Mucosa of descending colon (tissue), 3 donors: ENCODE data around the gene LIPA. TPM values are rescaled to one million over a fixed set of nuclear protein-coding genes. Genes with fewer than 3 reads are reported as not detected.
"Not testable (repeated sequence)": the region's sequence is repeated elsewhere in the genome, so short reads cannot be mapped to it uniquely, and the experiment has no call there.

Experiments used
- ATAC-seq: fragments of 200-7000 bp; cut with Tn5 transposase; one replicate; pipeline ENCODE4 v1.9.1; 2020; ENCODE audit warnings: mild to moderate bottlenecking, moderate library complexity
- DNase-seq, 3 donors: peaks; one replicate each; pipeline ENCODE4 v3.0.0-alpha.2; 2020
- H3K36me3 ChIP-seq: fragments of 200-600 bp; one replicate; pipeline ENCODE4 v1.8.0; 2021; ENCODE audit warnings: low read depth, mild to moderate bottlenecking
- H3K4me1 ChIP-seq: fragments of 200-600 bp; one replicate; pipeline ENCODE4 v1.8.0; 2021; ENCODE audit warnings: low read depth, mild to moderate bottlenecking
- H3K4me3 ChIP-seq: fragments of 200-600 bp; one replicate; pipeline ENCODE4 v1.8.0; 2021; ENCODE audit warnings: mild to moderate bottlenecking
- H3K9me3 ChIP-seq: fragments of 200-600 bp; one replicate; pipeline ENCODE4 v1.8.0; 2021; ENCODE audit warnings: mild to moderate bottlenecking
- CTCF ChIP-seq: fragments of 200-600 bp; IDR thresholded peaks from one replicate; pipeline ENCODE4 v1.8.0; 2022; ENCODE audit warnings: antibody characterized with exemption, mild to moderate bottlenecking
- intact Hi-C, 2 donors: fragments of 100-400 bp; cut with DNase I in 1 of 2; cut with micrococcal nuclease in 1 of 2; formaldehyde crosslinking; loops; one replicate each; pipeline versions ENCODE4 v1.11.0 to v1.11.1; 2022; cut with DNase I, micrococcal nuclease
- total RNA-seq, 3 donors: library from RNA; stranded (reverse); fragmentation: NEBNext Ultra II Directional in 2 of 3; extraction: Animal tissue kit (Norgen Biotek cat#: 25700) in 2 of 3; gene quantifications; one replicate each; pipeline versions ENCODE4 v1.2.1 to v1.2.4, GENCODE V29; 2021 to 2023
- donor health status: DM: no; HTN: no; CAD: no; lungs with moderate emphysema.
- donor health status: DM: no; HTN: no; CAD: no.
- donor health status: DM: no; HTN: yes; CAD: no.

Gene LIPA
- total RNA-seq, 3 donors from 2014 or later: 20.6 to 34.5 (median 29.6) TPM

GRCh38 chr10:89204621-89205185 lies 46.9 kb downstream of the LIPA start:
- ATAC-seq: no peak
- H3K9me3 ChIP-seq: no peaks in the 10 kb centered on the region
- TF ChIP-seq CTCF: no peak
- H3K4me3 ChIP-seq: no peak overlapping the region
- no peaks in the 10 kb centered on the region for H3K36me3 ChIP-seq
- peaks cover 19% of the 10 kb centered on the region for H3K4me1 ChIP-seq
- DNase-seq: no peak
- intact Hi-C loops: no loop called here

DNA sequence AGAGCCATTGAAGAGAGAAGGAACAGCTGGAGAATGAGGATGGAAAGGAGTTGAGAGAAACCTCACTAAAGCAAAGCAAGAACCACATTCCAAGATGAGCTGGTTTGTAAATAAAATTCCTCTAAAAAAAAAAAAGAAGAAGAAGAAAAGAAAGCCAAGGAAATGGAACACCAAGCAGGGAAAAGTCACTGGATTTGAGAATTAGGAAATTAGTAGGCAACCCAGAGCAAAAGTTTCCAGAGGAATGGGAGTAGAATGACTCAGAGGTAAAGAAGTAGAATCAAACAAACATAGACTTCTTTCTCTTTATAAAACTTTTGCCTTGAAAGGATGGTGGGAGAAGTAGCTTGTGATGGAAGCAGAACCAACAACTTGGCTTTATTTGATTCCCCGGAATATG lies 48.3 kb downstream of the LIPA start:
- Histone ChIP-seq H3K9me3 (no peaks in the 10 kb centered on the region), H3K4me1 (peaks cover 17% of the 10 kb centered on the region), H3K4me3 (no peak overlapping the region), H3K36me3 (no peaks in the 10 kb centered on the region)
- intact Hi-C loops: no loop called here
- no peak for TF ChIP-seq CTCF
- no peak for DNase-seq
- ATAC-seq: no peak

DNA sequence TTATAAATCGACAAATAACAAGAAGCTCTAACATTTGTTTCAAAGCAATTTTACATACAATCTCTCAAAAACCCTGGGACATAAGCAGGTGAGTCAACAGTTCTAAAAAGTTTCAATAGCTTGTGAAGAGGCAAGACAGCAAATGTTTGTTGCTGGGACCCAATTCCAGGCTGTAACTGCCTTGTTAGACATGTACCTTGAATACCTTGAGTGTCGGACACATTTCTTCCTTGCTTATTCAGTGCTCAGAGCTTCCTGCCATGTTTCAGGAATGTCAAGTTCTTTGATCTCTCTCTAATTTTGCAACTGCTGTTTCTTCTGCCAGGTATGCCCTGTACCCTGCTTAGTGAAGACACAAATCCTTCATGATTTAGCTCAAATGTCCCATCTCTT lies 49.5 kb downstream of the LIPA start:
- no peak for TF ChIP-seq CTCF
- no peak for ATAC-seq
- Histone ChIP-seq H3K36me3 (no peaks in the 10 kb centered on the region), H3K4me1 (peaks cover 6% of the 10 kb centered on the region), H3K4me3 (no peak overlapping the region), H3K9me3 (no peaks in the 10 kb centered on the region)
- no peak for DNase-seq
- intact Hi-C loops: no loop called here

DNA sequence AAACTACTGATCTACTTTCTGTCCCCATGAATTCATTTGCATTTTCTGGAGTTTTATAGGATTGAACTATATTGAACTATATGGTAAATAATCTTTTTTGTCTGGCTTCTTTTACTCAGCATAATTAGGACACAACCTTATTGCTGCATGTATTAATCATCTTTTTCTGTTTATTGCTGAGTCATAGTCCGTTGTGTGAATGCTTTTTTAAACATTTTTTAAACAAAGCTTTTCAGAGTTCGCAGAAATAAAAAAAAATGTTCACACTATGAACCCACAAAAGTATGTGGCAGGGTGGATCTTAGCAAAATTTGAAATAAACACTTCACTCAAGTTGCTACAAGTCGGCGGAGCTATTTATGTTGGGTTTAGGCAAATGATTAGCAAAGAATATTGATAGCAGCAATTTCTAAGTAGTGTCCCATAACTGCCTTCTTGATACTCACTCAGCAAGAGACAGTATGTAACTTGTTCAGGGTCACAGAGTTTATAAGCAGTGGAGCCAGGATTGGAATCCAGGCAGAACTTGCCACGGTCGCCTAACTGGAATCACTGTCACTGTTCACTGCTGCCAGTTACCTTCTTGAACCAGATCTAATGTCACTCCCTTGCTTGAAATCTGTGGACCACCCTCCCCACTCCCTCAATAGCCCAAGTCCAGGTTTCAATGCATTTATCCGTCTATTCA lies 50.1 kb downstream of the LIPA start:
- no peak for TF ChIP-seq CTCF
- intact Hi-C loops: no loop called here
- H3K4me1 ChIP-seq: peaks cover 2% of the 10 kb centered on the region
- no peak for ATAC-seq
- H3K4me3 ChIP-seq: no peak overlapping the region
- no peaks in the 10 kb centered on the region for H3K36me3 ChIP-seq
- no peak for DNase-seq
- no peaks in the 10 kb centered on the region for H3K9me3 ChIP-seq

DNA sequence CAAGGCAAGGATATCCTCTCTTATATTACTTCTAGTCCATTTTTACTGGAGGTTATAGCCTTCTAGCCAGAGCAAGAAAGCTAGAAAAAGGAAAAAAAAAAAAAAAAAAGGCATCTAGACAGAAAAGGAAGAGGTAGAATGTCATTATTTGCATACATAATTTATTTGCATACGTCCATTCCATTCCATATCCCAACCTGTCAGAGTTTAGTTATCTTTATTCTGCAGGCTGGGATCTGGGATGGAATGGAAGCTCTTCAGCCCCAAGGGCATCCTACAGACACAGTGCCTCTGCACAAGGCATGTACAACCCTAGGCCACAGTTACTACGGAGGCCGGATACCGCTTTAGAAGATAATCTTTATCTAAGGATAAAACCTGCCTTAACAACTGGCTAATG lies 54.1 kb downstream of the LIPA start:
- ATAC-seq (no peak), DNase-seq (no peak)
- no peaks in the 10 kb centered on the region for H3K4me1 ChIP-seq
- no peaks in the 10 kb centered on the region for H3K9me3 ChIP-seq
- no peak overlapping the region for H3K4me3 ChIP-seq
- no peaks in the 10 kb centered on the region for H3K36me3 ChIP-seq
- intact Hi-C loops: no loop called here
- TF ChIP-seq CTCF: no peak

- H3K36me3 ChIP-seq, intact Hi-C loops, DNase-seq, H3K4me1 ChIP-seq, H3K4me3 ChIP-seq, ATAC-seq, H3K9me3 ChIP-seq: not testable (repeated sequence)
Observed at GRCh38 chr10:89191301-89191700, 60.3 kb downstream of the LIPA start.
